ENCODE measurements around the gene SBNO2.

Gene SBNO2

DNA sequence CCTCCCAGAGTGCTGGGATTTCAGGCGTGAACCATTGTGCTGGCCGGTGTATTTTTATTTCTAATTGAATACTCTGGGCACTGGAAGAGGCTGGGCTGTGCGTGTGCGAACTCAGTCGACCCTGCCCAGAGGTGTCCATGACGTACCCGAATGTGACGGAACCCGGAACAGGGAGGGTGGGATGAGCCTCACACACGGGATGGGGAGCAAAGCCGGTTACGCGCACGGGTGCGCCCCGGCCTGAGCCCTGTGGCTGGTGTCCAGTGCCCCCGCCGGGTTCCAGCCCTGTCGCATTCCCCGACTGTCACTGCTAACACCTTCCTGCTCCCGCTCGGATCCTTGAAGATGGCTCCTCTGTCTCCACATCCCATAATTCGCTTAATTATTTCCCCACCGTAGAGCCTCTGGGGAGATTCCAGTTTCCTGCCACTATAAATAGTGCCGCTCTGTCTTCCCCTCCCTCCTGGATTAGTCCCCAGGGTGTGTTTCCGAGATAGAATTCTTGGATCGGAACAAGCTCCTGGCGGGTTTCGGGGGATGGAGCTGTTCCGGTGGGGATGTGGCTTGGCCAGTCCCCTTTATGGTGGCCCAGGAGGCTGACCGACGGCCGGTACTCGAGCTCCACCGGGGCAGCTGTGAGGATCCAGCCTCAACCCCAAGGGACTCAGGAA, 22.0 kb downstream of the SBNO2 start:
- DNase-seq = no peak

DNA sequence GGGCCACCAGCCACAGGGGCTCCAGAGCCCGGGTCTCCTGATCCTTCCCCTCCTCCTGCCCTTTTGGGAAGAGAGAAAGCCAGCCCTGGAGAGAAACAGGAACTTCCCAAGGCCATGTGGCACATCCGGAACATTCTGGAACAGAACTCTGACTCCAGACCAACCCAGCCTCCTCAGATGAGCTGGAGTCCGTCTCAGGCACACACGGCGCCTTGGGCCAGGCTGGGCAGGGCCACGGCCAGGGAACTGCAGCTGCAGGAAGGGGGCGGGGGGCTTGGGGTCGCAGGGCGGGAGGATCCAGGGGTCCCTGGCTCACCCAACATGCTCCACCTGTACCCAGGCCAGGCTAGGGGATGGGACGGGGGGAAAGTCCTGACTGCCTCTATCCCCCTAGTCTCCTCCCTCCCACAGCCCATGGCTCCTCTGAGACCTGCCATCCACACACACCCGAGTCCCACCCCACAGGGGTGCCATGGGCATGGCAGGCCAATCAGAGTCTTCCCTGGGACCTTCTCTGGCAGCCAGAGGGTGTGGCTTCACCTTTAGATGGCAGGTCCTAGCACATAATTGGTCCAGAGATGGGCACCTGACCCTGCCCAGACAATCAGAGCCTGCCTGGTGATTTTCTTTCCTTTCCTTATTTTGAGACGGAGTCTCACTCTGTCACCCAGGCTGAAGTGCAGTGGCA, 22.9 kb downstream of the SBNO2 start:
- no peak for DNase-seq

- no peak for DNase-seq
Measured at GRCh38 chr19:1150333-1151036, 23.6 kb downstream of the SBNO2 start.

DNA sequence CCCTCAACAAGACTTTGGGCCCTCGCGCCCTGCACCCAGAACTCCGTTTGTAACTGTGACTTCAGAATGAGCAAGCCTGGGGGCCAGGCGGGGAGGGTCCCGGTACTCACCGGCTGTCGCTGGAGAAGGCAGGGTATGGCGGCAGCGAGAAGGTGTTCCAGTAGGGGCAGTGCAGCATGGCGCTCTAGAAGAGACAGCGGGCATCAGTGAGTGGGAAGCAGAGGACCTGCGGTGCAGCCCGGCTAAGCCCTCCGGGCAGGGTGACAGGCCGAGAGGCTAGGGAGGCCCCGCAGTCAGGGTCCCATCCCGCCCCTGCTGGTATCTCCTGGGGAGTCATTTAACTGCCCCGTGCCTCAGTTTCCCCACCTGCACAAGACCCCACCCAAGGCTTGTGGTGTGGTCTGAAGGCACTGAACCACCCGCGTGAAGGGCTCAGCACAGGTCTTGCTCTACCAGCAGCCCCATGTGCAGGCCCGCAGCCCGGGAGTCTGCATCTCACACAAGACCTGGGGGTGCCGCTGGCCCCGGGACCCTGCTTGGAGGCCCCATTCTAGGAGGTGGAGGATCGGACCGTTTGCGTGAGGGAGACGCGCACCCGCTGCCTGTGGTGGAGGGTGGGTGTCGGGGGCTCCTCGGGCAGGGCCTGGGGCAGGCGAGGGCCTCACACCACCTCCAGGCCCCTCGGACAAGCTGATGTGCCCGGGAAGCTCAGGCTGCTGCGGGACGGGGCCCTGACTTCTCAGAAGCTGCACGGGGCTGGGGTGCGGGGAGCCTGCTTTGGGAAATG, 24.6 kb downstream of the SBNO2 start:
- DNase-seq = no peak

GRCh38 chr19:1147934-1148549, 26.0 kb downstream of the SBNO2 start:
- no peak for DNase-seq

DNA sequence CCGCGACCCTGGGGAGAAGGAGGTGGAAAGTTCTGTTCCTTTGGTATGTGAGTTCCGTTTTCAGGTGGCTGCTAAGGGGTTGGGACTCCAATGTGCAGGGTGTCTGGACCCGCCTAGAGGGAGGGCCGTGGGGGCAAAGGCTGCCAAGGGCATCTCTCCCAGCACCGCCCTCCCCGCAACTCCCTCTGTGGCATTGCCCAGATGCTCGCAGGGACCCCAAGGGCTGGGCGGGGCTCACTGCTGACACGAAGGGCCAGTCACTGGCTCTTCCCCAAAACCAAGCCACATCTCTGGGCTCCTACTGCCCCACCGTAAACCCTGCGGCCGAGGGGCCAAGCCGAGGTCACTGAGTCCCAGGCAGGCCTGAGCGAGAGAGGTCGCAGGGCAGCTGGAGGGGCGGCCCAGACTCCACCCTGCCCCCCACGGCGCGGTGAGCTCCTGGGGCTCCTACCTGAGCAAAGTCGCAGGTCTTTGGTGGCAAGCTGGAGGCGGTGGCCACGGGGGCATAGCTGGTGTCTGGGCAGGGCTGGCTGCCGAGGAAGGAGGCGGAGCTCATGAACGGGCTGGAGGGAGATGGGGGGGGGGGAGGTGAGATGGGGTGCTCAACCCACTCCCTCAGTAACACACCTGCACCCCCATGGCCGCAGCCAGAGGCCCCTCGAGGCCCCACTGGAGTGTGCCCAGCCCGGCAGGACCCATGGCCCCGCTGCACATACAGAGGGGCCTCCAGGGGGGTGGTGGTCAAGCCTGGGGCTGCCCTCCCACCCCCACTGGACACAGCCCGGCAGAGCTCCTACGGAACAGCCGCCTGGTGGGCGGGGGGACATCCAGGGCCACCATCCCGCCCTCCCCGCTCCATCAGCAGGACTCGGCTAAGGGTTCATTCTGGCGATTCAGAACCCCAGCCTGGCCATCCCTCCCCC, 26.9 kb downstream of the SBNO2 start:
- no peak for DNase-seq

- DNase-seq = no peak
Measured at GRCh38 chr19:1146412-1146699, 27.7 kb downstream of the SBNO2 start.

DNA sequence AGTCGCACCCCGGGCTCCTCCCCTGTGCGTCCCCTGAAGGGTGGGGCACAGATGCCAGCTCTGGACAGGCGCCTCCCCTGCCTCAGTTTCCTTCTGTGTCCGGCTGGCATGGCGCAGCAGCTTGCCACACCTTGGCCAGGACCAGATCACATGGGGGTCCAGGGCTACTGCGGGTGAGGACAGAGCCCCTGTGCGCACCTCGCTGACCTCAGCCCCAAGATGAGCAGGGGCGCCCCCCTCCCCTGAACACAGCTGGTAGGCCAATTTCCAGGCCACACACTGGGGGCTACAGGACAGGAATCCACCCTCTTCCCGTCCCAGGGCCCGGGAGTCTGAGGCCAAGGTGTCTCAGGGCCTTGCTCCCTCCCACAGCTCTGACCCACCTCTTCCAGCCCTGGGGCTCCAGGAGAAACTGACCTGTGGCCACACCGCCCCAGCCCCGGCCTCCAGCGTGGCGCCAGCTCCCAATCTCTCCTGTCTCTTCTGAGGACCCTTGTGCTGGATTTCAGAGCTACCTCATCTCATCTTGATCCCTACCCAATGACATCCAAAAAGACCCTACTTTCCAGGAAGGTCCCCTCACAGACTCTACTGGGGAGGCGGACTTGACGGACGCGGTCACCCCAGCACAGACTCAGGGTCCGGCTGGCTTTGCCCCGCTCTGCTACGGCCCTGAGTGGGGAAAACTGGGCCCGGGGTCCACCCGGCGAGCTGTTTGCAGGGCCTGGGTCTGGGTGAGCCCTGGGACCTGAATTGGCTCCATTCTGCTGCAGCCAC, 28.2 kb downstream of the SBNO2 start:
- DNase-seq = no peak

DNA sequence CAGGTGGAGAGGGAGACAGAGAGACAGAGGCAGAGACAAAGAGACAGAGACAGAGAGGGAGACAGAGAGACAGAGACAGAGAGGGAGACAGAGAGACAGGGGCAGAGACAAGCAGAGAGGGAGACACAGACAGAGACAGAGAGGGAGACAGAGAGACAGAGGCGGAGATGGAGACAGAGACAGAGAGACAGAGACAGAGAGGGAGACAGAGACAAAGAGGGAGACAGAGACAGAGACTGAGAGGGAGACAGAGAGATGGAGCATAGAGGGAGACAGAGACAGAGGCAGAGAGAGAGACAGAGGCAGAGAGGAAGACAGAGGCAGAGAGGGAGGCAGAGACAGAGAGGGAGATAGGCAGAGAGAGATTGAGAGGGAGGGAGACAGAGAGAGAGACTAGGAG, 29.3 kb downstream of the SBNO2 start:
- DNase-seq = no peak

DNA sequence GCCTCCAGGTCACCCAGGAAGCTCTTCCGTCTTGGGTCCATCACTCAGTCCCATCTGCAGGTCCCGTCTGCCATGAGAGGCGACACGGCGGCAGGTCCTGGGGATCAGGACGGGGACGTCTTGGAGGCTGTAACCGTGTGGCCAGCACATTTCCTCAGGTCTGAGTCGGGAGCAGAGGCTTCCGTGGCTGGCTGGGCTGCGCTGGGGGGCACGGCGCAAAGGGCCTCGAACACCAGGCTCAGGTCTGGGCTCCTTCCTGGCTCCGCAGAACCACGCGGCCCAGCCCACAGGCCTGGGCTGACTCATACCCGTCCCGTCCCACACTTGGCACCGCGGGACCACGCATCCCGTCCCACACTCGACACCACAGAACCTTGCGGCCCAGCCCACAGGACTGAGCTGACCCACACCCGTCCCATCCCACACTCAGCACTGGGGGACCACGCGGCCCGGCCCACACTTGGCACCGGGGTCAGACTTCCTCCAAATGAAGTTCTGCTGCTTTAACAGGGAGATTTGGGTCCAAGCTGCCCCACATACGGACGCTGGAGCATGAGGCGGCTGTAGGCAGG, 30.2 kb downstream of the SBNO2 start:
- DNase-seq = no peak

- DNase-seq = no peak
Measured at GRCh38 chr19:1141944-1142343, 32.1 kb downstream of the SBNO2 start.

DNA sequence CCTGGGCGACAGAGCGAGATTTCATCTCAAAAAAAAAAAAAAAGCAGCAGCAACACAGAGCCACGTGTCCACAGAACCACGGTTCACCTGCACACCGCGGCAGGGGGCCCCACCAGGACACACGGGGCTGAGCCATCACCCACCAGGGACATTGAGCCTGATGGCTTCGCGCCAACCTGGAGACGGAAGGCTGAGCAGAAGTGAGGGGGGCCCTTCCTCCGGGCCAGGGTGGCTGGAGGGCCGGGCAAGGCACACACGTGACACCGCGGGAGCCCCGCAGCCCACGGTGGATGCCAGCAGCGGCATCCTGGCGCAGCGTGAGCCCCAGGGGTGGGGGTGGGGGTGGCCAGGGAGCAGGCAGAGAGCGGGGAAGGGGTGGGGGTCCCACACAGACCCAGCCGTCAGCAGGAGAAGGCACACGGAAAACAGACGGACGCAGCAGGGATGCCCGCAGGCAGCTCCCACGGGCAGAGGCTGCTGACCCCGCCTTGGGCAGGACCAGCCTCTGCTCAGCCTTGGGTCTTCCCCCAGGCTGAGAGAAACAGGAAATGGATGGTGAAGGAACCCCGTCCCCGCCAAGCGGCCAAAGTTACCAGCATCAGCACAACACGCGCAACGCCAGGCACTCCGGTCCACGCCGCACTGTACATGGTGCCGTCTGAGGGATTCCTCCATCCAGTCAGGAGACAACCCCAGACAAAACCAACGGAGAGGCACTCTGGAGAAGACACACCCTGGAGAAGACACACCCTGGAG, 33.6 kb downstream of the SBNO2 start:
- no peak for DNase-seq

DNA sequence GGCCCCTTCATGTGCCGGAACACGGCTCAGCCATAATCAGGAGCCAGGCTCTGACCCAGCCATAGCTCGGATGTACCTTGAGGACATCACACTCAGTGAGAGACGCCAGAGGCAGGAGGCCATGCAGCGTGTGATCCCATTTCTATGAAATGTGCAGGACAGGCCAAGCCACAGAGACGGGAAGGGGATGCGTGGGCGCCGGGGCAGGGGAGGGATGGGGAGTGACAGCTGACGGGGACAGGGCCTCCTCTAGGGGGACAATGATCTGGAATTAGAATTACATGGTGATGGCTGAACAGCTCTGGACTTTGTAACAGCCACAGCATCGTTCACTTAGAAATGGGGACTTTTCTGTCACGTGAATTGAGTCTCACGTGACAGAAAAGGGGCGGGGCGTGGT, 34.9 kb downstream of the SBNO2 start:
- no peak for DNase-seq

DNA sequence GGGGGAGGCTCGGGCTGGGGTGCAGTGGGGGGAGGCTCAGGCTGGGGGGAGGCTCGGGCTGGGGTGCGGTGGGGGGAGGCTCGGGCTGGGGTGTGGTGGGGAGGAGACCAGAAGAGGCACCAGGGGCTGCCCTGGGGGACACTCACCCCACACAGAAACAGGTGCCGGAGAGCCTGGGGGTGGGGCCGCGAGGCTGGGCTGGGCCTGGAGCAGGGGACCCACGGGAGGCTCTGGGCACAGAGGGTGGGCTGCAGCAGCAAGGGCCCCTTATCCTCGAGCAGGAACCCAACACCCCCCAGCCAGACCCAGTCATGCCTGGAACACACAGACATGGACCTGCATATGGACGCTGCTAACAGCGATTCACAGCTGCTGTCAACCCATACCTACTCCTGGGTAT, 35.9 kb downstream of the SBNO2 start:
- DNase-seq = no peak

GRCh38 chr19:1136621-1137317, 37.3 kb downstream of the SBNO2 start:
- DNase-seq = no peak

DNA sequence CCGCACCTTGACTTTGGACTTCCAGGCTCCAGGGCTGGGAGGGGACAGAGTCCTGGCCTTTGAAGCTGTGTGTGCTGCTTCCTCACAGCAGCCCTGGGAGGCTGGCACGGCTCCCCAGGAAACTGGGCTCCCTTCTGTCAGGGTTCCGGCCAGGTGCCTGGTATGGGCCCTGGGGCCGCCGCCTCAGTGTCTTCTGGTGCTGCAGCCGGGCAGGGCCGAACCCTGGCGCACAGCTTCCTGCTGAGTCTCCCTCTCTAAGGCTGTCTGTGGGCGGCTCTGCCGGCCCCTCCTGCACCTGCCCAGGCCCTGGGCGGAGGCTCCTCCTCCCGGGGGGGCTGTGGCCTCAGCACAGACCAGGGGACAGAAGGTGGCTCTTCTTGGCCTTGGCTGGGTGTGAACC, 37.9 kb downstream of the SBNO2 start:
- no peak for DNase-seq

DNA sequence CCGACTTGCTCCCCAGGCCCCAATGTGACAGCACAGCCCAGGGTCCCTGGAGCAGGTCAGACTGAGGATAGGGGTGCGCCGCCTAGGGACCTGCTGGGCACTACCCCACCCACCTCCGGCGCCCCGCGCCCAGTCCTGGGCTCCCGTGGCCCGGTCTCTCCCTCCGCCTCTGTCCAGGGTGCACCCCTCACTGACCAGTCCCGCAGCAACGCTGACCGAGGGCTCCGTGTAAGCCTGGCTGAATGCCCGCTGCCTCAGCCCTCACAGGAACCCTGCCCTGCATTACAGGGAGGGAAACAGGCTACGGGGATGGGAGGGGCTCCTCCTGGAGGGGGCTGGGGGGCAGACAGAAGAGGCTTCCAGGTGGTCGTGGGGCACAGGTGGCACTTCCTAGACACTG, 38.6 kb downstream of the SBNO2 start:
- no peak for DNase-seq

DNA sequence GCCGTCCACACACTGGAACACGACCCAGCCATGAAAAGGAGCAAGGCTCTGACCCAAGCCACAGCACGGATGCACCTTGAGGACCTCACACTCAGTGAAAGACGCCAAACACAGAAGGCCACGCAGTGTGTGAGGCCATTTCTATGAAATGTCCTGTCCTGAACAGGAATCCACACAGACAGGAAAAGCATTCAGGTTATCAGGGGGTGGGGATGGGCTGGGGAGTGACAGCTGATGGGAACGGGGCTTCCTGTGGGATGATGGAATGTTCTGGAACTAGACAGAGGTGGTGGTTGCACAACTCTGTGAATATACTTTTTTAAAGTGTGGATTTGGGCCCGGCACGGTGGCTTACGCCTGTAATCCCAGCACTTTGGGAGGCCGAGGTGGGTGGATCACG, 39.6 kb downstream of the SBNO2 start:
- no peak for DNase-seq

GRCh38 chr19:1133471-1133929, 40.6 kb downstream of the SBNO2 start:
- DNase-seq = no peak
